ENCODE results near the gene IMMP2L. TPM values are rescaled to one million over a fixed set of nuclear protein-coding genes. Genes with fewer than 3 reads are reported as not detected.

Gene IMMP2L
- total and polyA plus RNA-seq, 2 of the 8 experiments (the other 6 are each of a cell fraction or from before 2014, with no cell fraction given): 2.3 to 10.1 TPM

GRCh38 chr7:111328487-111328886 is 233.8 kb downstream of the IMMP2L start (continued):
- no peak for TF ChIP-seq CTCF (IDR thresholded peaks at IDR 0.05; ENCODE audit: control extremely low read depth in 1 of 3, insufficient read depth in 1 of 3, low read depth in 1 of 3, low read length in 3 of 3)
- TF ChIP-seq CBX8 (IDR thresholded peaks at IDR 0.05; ENCODE audit: borderline replicate concordance, low read depth, low read length): no peak

Measured in H1 (cell line).